ENCODE results near the gene TNIP1. TPM values are rescaled to one million over a fixed set of nuclear protein-coding genes. Genes with fewer than 3 reads are reported as not detected.

The TNIP1 gene
- total RNA-seq, 2 donors from 2014 or later: 51.3 to 52.2 TPM

DNA sequence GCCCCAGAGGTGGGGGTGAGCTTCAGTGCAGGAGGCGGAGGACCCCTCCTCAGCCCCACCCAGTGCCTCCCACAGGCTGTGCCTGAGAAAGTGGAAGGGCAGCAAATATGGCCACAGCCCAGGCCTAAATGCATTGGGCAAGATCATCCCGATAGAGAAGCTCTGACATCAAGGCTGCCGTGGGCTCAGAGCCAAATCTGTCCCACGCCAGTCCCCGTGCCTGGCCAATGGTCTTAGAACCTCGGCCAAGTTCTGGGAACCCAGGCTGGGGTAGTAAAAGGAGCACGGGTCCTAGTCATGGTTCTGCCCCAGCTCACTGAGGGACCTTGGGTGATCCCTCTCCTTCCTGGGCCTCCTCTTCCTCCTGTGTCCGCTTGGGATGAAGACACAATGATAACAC lies 27.7 kb upstream of the TNIP1 start:
- H3K27ac Mint-ChIP-seq: no peak overlapping the region
- H3K27me3 ChIP-seq (ENCODE audit: control insufficient read depth, insufficient read depth, low read length, poor library complexity, severe bottlenecking): no peaks in the 10 kb centered on the region
- no peaks in the 10 kb centered on the region for H3K9me3 Mint-ChIP-seq
- H3K27ac ChIP-seq (ENCODE audit: low read depth, low read length): no peak overlapping the region
- no peaks in the 10 kb centered on the region for H3K9me3 ChIP-seq (ENCODE audit: control insufficient read depth, low read length)
- TF ChIP-seq, protein P1, sequence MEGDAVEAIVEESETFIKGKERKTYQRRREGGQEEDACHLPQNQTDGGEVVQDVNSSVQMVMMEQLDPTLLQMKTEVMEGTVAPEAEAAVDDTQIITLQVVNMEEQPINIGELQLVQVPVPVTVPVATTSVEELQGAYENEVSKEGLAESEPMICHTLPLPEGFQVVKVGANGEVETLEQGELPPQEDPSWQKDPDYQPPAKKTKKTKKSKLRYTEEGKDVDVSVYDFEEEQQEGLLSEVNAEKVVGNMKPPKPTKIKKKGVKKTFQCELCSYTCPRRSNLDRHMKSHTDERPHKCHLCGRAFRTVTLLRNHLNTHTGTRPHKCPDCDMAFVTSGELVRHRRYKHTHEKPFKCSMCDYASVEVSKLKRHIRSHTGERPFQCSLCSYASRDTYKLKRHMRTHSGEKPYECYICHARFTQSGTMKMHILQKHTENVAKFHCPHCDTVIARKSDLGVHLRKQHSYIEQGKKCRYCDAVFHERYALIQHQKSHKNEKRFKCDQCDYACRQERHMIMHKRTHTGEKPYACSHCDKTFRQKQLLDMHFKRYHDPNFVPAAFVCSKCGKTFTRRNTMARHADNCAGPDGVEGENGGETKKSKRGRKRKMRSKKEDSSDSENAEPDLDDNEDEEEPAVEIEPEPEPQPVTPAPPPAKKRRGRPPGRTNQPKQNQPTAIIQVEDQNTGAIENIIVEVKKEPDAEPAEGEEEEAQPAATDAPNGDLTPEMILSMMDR (conservative IDR thresholded peaks at IDR 0.05): no peak
- H3K9ac ChIP-seq (ENCODE audit: extremely low read depth, low read length, poor library complexity, severe bottlenecking): no peak overlapping the region
- no peak for DNase-seq
- peaks cover 66% of the 10 kb centered on the region for H3K36me3 Mint-ChIP-seq (ENCODE audit: low read depth)
- no peaks in the 10 kb centered on the region for H3K4me1 ChIP-seq (ENCODE audit: control insufficient read depth, insufficient read depth, low read length)
- no peak overlapping the region for H3K4me3 ChIP-seq (ENCODE audit: low read length)
- no peak overlapping the region for H3K4me3 Mint-ChIP-seq
- peaks cover 95% of the 10 kb centered on the region for H3K36me3 ChIP-seq (ENCODE audit: control insufficient read depth, insufficient read depth, low read length)
- H3K27me3 Mint-ChIP-seq (ENCODE audit: insufficient read depth): no peaks in the 10 kb centered on the region
- 94 to 95% methylated on average over 5 to 8 of the region's 8 CpGs for WGBS, 2 experiments (ENCODE audit: insufficient coverage in 1 of 2, insufficient read length in 1 of 2)
- peaks cover 8% of the 10 kb centered on the region for H3K4me1 Mint-ChIP-seq

DNA sequence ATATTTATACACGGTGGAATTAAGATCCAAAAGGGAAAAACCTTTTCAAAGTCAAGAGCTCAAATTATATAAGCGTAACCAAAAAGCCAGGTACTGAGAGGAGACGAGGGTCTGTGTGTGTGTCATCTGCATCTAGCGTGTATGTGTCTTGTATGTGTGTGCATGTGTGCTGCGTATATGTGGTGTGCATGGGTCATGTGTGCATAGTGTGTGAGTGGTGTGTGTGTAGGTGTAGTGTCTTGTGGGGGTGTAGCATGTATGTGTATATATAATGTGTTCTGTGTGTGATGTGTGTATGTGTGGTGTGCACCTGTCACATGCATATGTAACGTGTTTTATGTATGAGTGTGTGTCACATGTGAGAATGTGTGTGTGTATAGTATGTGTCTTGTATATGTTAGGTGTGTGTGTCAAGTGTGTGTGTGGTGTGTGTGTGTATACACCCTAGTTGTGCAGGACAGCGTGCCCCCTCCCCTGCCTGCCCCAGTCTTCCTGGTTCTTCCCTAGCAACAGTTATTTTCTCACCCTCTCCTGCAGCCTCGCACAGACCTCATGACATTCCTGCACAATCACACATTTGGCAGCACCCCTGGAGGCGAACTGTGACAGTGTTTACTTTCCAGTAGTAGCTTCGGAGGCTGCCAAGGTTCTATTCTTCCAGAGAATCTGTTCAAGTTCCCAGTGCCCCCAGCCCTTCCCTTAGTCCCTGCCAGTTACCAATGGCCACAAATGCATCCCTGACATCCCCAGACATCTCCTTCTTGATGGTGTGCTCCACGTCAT lies 27.1 kb upstream of the TNIP1 start:
- Histone ChIP-seq H3K27ac (ENCODE audit: low read depth, low read length) (no peak overlapping the region), H3K27me3 (ENCODE audit: control insufficient read depth, insufficient read depth, low read length, poor library complexity, severe bottlenecking) (no peaks in the 10 kb centered on the region), H3K36me3 (ENCODE audit: control insufficient read depth, insufficient read depth, low read length) (peaks cover 98% of the 10 kb centered on the region), H3K4me3 (ENCODE audit: low read length) (no peak overlapping the region), H3K9me3 (ENCODE audit: control insufficient read depth, low read length) (no peaks in the 10 kb centered on the region), H3K9ac (ENCODE audit: extremely low read depth, low read length, poor library complexity, severe bottlenecking) (no peak overlapping the region), H3K4me1 (ENCODE audit: control insufficient read depth, insufficient read depth, low read length) (no peaks in the 10 kb centered on the region)
- Mint-ChIP-seq H3K4me3 (no peak overlapping the region), H3K4me1 (peaks cover 8% of the 10 kb centered on the region), H3K9me3 (no peaks in the 10 kb centered on the region), H3K36me3 (ENCODE audit: low read depth) (peaks cover 67% of the 10 kb centered on the region), H3K27ac (no peak overlapping the region), H3K27me3 (ENCODE audit: insufficient read depth) (no peaks in the 10 kb centered on the region)
- 93 to 94% methylated on average over 9 to 11 of the region's 11 CpGs for WGBS, 2 experiments (ENCODE audit: insufficient coverage in 1 of 2, insufficient read length in 1 of 2)
- peak; percentile 60 for DNase-seq
- TF ChIP-seq, protein P1 (conservative IDR thresholded peaks at IDR 0.05): peak; percentile 26

DNA sequence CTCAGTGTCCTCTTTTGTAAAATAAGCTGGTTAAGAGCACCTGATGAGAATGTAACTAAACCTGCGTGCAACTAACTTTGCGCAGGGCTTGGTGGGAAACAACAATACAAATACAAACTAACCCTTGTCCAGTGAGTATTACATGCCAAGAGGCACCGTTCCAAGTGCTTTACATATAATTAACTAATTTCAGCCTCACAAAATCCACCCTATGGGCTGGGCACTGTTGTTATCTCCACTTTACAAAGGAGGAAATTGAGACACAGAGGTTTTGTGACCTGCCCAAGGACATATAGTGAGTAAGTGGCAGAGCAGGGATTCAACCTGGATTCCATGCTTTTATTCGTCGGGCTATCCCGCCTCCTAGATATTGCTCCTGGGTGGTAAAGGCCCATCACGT lies 26.2 kb upstream of the TNIP1 start:
- Histone ChIP-seq H3K9ac (ENCODE audit: extremely low read depth, low read length, poor library complexity, severe bottlenecking) (no peak overlapping the region), H3K36me3 (ENCODE audit: control insufficient read depth, insufficient read depth, low read length) (peaks cover 100% of the 10 kb centered on the region), H3K27me3 (ENCODE audit: control insufficient read depth, insufficient read depth, low read length, poor library complexity, severe bottlenecking) (no peaks in the 10 kb centered on the region), H3K4me3 (ENCODE audit: low read length) (no peak overlapping the region), H3K9me3 (ENCODE audit: control insufficient read depth, low read length) (no peaks in the 10 kb centered on the region), H3K27ac (ENCODE audit: low read depth, low read length) (no peak overlapping the region), H3K4me1 (ENCODE audit: control insufficient read depth, insufficient read depth, low read length) (no peaks in the 10 kb centered on the region)
- peaks cover 68% of the 10 kb centered on the region for H3K36me3 Mint-ChIP-seq (ENCODE audit: low read depth)
- no peaks in the 10 kb centered on the region for H3K27me3 Mint-ChIP-seq (ENCODE audit: insufficient read depth)
- H3K9me3 Mint-ChIP-seq: no peaks in the 10 kb centered on the region
- peaks cover 8% of the 10 kb centered on the region for H3K4me1 Mint-ChIP-seq
- TF ChIP-seq, protein P1 (conservative IDR thresholded peaks at IDR 0.05): no peak
- H3K4me3 Mint-ChIP-seq: no peak overlapping the region
- no peak overlapping the region for H3K27ac Mint-ChIP-seq
- DNase-seq: no peak
- WGBS, 2 experiments (ENCODE audit: insufficient coverage in 1 of 2, insufficient read length in 1 of 2): 90 to 95% methylated on average over 5 to 7 of the region's 7 CpGs

Data from endodermal cell (in vitro differentiated cells).